Fibroblast of lung (primary cell): ENCODE measurements around the gene POP7. TPM values are rescaled to one million over a fixed set of nuclear protein-coding genes. Genes with fewer than 3 reads are reported as not detected.

Experiments used
- DNase-seq, 2 donors: peaks; one replicate each; pipeline versions ENCODE4 v3.0.0 to v3.0.0-alpha.2; 2010; ENCODE audit warnings: low read depth in 2 of 2
- H2AFZ ChIP-seq: 2 replicates; pipeline ENCODE4 v1.5.1; 2012; ENCODE audit warnings: low read length, control low read depth, inconsistent platforms
- H3K27ac ChIP-seq: 2 replicates; pipeline ENCODE4 v1.5.1; 2011; ENCODE audit warnings: low read length, control low read depth; ENCODE audit not compliant: insufficient read depth
- H3K27me3 ChIP-seq: 2 replicates; pipeline ENCODE4 v1.5.1; 2011; ENCODE audit warnings: mild to moderate bottlenecking, low read length; ENCODE audit not compliant: control insufficient read depth, insufficient read depth
- H3K36me3 ChIP-seq: 2 replicates; pipeline ENCODE4 v1.5.1; 2011; ENCODE audit warnings: low read length; ENCODE audit not compliant: control insufficient read depth, insufficient read depth
- H3K4me1 ChIP-seq: 2 replicates; pipeline ENCODE4 v1.5.1; 2011; ENCODE audit warnings: low read length; ENCODE audit not compliant: control insufficient read depth, insufficient read depth; ENCODE audit errors: extremely low read depth
- H3K4me2 ChIP-seq: 2 replicates; pipeline ENCODE4 v1.5.1; 2011; ENCODE audit warnings: low read length, control low read depth; ENCODE audit not compliant: insufficient read depth; ENCODE audit errors: extremely low read depth
- H3K4me3 ChIP-seq, 4 experiments: fragments of 200-600 bp in 1 of 4; sonication (generic) in 1 of 4; replicated peaks in 1 of 4; 2 replicates each; pipeline ENCODE4 v1.5.1; 2011 to 2016; ENCODE audit warnings: low read length in 4 of 4, low read depth in 3 of 4, mild to moderate bottlenecking in 3 of 4, control low read depth in 2 of 4, inconsistent platforms in 1 of 4, mixed read lengths in 1 of 4; ENCODE audit not compliant: insufficient read depth in 1 of 4; ENCODE audit errors: control extremely low read depth in 1 of 4
- H3K79me2 ChIP-seq: 2 replicates; pipeline ENCODE4 v1.5.1; 2012; ENCODE audit warnings: mild to moderate bottlenecking, low read length, inconsistent platforms; ENCODE audit not compliant: control insufficient read depth, insufficient read depth
- H3K9ac ChIP-seq: 2 replicates; pipeline ENCODE4 v1.5.1; 2011; ENCODE audit warnings: mild to moderate bottlenecking, low read length, control low read depth; ENCODE audit not compliant: insufficient read depth
- H3K9me3 ChIP-seq: 2 replicates; pipeline ENCODE4 v1.5.1; 2012; ENCODE audit warnings: low read depth, low read length; ENCODE audit not compliant: control insufficient read depth, insufficient read depth
- H4K20me1 ChIP-seq: 2 replicates; pipeline ENCODE4 v1.5.1; 2011; ENCODE audit warnings: low read length; ENCODE audit not compliant: control insufficient read depth, insufficient read depth; ENCODE audit errors: extremely low read depth
- CTCF ChIP-seq, 2 donors: IDR thresholded peaks in 1 of 2; conservative IDR thresholded peaks in 1 of 2; 1 replicate in 1 of 2; 2 replicates in 1 of 2; pipeline ENCODE4 v1.5.1; 2011 to 2012; ENCODE audit warnings: low read length in 2 of 2, control low read depth in 1 of 2, inconsistent platforms in 1 of 2, low read depth in 1 of 2, mild to moderate bottlenecking in 1 of 2
- EZH2 ChIP-seq: IDR thresholded peaks from 2 replicates; pipeline ENCODE4 v1.5.1; 2012; ENCODE audit warnings: low read length, control low read depth, mild to moderate bottlenecking; ENCODE audit errors: missing control alignments
- polyA plus RNA-seq, 2 donors: library from polyadenylated mRNA; depleted of rRNA in 1 of 2; stranded (reverse) in 1 of 2; unstranded in 1 of 2; fragments of >200 nt; gene quantifications; 2 replicates each; pipeline ENCODE4 v1.2.1, GENCODE V29; 2011 to 2012; ENCODE audit warnings: missing spikeins in 1 of 2
- total RNA-seq: library from RNA; depleted of rRNA; stranded (reverse); fragments of >200 nt; gene quantifications from 2 replicates; pipeline ENCODE4 v1.2.1, GENCODE V29; 2014

Gene POP7
- total and polyA plus RNA-seq, 2 donors (not counting 1 experiment from before 2014, with no cell fraction given), result 19.4 to 31.9 TPM

GRCh38 chr7:100706672-100707311 lies 871 bp downstream of the POP7 start:
- Histone ChIP-seq H3K4me1 (no peaks in the 10 kb centered on the region), H3K9ac (peak overlapping the region; percentile 74), H3K27me3 (peaks cover 2% of the 10 kb centered on the region), H3K4me3 (peak overlapping the region; percentile 49 to 93 (median 68)), H4K20me1 (no peaks in the 10 kb centered on the region), H2AFZ (no peak overlapping the region), H3K36me3 (peaks cover 2% of the 10 kb centered on the region), H3K4me2 (peak overlapping the region; percentile 79), H3K9me3 (no peaks in the 10 kb centered on the region), H3K27ac (peak overlapping the region; percentile 73), H3K79me2 (peaks cover 13% of the 10 kb centered on the region)
- no peak for TF ChIP-seq CTCF (conservative IDR thresholded peaks at IDR 0.05 in 1 of 2, IDR thresholded peaks at IDR 0.05 in 1 of 2; ENCODE audit: low read depth in 1 of 2, low read length in 2 of 2)
- no peak for TF ChIP-seq EZH2
- DNase-seq, result no peak

- no peak overlapping the region for H3K9ac ChIP-seq
- H3K4me1 ChIP-seq, result no peaks in the 10 kb centered on the region
- peaks cover 2% of the 10 kb centered on the region for H3K36me3 ChIP-seq
- H3K4me2 ChIP-seq, result no peak overlapping the region
- TF ChIP-seq CTCF (conservative IDR thresholded peaks at IDR 0.05 in 1 of 2, IDR thresholded peaks at IDR 0.05 in 1 of 2; ENCODE audit: low read depth in 1 of 2, low read length in 2 of 2) (no peak), EZH2 (no peak)
- peaks cover 13% of the 10 kb centered on the region for H3K79me2 ChIP-seq
- H3K9me3 ChIP-seq, result no peaks in the 10 kb centered on the region
- H3K4me3 ChIP-seq, result no peak overlapping the region
- H3K27ac ChIP-seq, result no peak overlapping the region
- no peaks in the 10 kb centered on the region for H3K27me3 ChIP-seq
- DNase-seq, result no peak
- H2AFZ ChIP-seq, result no peak overlapping the region
- no peaks in the 10 kb centered on the region for H4K20me1 ChIP-seq
These were observed 2.5 kb downstream of the POP7 start for GRCh38 chr7:100708395-100708794.

GRCh38 chr7:100710452-100710851 lies 4.5 kb downstream of the POP7 start:
- Histone ChIP-seq H3K4me3 (no peak overlapping the region), H3K36me3 (peaks cover 2% of the 10 kb centered on the region), H3K9me3 (no peaks in the 10 kb centered on the region), H2AFZ (no peak overlapping the region), H3K27ac (no peak overlapping the region), H3K4me1 (no peaks in the 10 kb centered on the region), H3K4me2 (no peak overlapping the region), H4K20me1 (no peaks in the 10 kb centered on the region), H3K79me2 (peaks cover 13% of the 10 kb centered on the region), H3K27me3 (no peaks in the 10 kb centered on the region), H3K9ac (no peak overlapping the region)
- DNase-seq, result no peak
- TF ChIP-seq EZH2 (no peak), CTCF (conservative IDR thresholded peaks at IDR 0.05 in 1 of 2, IDR thresholded peaks at IDR 0.05 in 1 of 2; ENCODE audit: low read depth in 1 of 2, low read length in 2 of 2) (no peak)
